GM21423 (cell line): ENCODE results near the gene ERH.

ENCODE experiments used
- ATAC-seq: cut with Tn5 transposase; IDR thresholded peaks from one replicate; pipeline ENCODE4 v1.9.1; 2021; ENCODE audit warnings: mild to moderate bottlenecking, moderate library complexity; ENCODE audit not compliant: unreplicated experiment

Gene ERH

GRCh38 chr14:69331206-69331605 is 66.9 kb downstream of the ERH start:
- no peak for ATAC-seq
